GM21619 (cell line): ENCODE results near the gene NME4.

Experiments used
- ATAC-seq: cut with Tn5 transposase; IDR thresholded peaks from one replicate; pipeline ENCODE4 v1.9.1; 2021; ENCODE audit not compliant: unreplicated experiment

Gene NME4

DNA sequence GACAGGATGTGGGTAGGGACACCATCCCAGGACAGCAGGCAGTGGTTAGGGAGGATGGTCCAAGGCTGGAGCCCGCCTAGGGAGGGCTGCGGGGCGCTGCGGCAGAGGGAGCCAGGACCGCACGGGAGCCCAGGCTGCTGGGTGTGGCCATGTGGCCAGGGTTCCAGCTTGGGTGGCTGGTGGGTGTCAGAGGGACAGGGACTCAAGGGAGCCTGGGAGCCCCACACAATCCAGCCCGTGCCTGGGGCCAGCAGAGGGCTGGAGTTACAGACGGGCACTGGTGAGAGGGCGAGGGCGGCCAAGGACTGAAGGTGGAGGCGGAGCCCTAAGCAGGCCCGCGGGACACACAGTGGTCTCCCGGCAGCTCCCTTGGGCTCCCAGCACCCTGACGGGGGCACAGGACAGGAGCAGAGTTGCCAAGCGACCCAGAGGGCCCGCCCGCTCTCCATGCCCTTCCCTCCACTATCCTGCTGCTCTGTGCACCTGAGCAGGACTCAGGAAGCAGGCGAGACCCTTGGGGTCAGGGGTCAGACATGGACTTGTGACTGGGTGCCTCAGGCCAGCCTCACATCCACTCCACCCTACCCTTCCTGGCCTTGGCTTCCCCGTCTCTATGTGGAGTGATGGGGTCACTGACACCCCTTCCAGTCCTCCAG lies 33.8 kb upstream of the NME4 start:
- no peak for ATAC-seq

GRCh38 chr16:363766-364490 lies 33.1 kb upstream of the NME4 start:
- no peak for ATAC-seq

DNA sequence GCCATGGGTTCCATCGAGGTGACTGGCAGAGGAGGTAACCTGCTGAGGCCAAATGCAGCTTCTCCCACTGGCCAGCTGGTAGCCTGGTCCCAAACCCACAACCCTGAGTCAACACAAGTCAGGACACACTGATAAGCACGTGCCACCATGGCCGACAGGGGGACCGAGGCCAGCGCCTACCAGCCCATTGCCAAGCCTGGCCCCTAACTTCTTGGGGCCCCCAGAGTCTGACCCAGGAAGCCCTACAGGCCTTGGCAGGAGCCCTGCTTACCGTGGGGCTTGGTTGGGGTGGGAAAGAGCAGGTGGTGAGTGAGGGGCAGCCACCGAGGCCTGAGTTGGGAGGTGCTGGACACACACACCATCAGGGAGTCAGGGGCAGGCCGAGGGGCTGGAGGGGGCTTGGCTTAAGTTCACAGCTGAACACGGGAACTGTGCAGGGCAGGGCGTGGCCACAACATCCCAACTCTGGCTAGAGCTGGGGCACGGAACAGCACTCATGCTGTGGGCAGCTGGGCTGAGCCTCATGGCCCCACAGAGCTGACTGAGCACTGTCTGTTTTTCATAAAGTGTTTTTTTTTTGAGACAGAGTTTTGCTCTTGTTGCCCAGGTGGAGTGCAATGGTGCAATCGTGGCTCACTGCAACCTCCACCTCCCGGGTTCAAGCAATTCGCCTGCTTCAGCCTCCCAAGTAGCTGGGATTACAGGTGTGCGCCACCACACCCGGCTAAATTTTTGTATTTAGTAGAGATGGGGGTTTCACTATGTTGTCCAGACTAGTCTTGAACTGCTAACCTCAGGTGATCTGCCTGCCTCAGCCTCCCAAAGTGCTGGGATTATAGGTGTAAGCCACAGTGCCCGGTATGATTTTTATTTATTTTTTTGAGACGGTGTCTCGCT lies 32.2 kb upstream of the NME4 start:
- no peak for ATAC-seq

- ATAC-seq: no peak
These were observed 30.5 kb upstream of the NME4 start for GRCh38 chr16:366476-366875.

- no peak for ATAC-seq
These were observed 29.6 kb upstream of the NME4 start for GRCh38 chr16:367333-367903.

GRCh38 chr16:368388-369158 lies 28.4 kb upstream of the NME4 start:
- ATAC-seq: no peak

GRCh38 chr16:369275-369865 lies 27.6 kb upstream of the NME4 start:
- no peak for ATAC-seq

- ATAC-seq: no peak
These were observed 27.0 kb upstream of the NME4 start for GRCh38 chr16:369866-370436.

GRCh38 chr16:370443-370842 lies 26.6 kb upstream of the NME4 start, which contains the start of gene MRPL28:
Gene MRPL28 (minus strand): TSS chr16:370538. CDS start chr16:370218, 320 bp downstream.
- ATAC-seq: peak; percentile 84

DNA sequence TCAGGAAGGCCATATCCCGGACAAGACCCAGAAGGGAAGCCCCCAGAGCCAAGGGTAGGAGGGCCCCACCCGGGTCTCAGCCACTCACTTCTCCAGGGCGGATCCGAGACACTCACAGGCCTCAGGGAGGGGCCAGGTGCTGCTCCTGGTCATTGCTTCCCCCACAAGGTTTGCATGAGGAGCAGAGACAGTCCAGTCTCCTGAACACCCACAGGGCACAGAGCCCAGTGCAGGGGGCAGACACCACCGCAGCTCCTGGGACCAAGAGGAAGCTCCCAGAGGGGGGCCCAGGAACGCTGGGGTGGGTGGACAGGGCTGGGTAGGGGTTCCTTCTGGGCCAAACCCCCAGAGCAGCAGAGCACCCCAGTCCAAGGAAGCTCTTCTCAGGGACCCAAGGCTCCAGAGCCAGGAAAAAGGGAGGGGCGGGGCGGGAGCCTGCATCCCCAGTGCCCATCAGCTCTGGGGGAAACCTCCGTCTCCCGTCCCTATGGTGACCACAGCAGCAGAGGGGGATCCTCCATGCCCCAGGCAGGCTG lies 26.0 kb upstream of the NME4 start:
- no peak for ATAC-seq

DNA sequence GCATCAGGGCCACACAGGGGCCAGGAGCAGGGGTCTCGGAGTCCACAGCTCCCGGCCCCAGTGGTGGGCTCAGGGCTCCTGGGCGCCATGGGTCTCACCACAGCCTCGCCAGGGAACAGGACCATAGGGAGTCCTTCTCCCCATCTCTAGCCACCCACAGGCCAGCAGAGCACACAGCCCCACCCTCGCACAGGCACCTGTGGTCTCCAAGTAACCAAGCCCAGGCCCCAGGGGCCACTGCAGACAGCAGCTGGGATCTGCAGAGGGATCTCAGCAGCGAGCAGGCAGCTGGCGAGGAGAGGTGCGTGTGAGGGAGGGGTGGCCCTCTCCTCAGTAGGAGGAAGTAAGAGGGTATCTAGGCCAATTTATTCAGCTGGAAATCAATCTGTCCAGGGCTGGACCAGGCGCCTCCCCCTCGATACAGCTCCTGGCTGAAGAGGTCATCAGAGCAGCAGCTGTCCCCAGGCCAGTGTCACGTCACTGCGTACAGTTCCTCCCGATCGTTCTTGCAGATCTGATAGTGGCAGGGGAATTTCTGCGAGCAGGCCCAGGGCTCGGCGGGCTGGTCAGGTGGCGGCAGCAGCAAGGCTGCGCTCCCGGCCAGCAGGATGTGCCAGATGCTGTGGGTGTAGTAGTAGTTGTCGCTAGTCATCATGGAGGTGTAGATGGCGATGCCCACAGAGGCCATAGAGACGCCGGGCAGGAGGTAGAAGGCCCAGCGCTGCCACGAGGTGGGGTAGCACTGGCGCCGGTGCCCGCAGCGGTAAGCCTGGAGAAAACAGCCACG lies 25.3 kb upstream of the NME4 start:
- ATAC-seq: no peak

DNA sequence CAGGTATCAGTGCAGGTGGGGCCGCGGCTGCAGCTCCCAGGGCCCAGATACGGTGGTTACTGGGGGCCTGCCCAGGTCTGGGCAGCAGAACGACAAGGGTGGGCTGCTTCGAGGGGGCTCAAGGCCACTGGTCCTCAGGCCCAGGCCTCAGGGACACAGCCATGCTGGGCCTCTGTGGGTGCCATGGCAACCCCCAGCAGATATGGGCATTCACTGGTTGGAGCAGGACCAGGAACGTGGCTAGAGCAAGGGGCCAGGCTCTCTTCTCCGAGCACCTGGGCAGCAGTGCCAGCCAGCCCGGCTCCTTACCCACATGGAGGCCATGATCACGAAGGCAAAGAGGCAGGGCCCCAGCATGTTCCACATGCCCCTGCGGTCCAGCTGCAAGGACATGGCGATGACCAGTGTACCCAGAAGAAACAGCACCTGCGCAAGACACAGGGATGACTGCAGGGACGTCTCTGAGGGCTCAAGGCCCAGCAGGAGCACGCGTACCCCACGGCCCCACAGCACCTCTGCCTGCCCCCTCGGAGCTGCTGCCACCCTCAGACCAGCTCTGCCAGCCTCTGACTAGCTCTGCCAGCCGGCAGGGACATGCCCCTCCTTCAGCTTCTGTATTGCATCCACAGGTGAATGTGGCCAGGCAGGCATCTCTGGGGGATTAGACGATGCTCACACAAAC lies 24.6 kb upstream of the NME4 start:
- no peak for ATAC-seq

GRCh38 chr16:373020-373598 lies 23.9 kb upstream of the NME4 start:
- no peak for ATAC-seq

- no peak for ATAC-seq
These were observed 23.0 kb upstream of the NME4 start for GRCh38 chr16:373848-374615.

- no peak for ATAC-seq
These were observed 22.4 kb upstream of the NME4 start for GRCh38 chr16:374616-374926.

- no peak for ATAC-seq
These were observed 21.8 kb upstream of the NME4 start for GRCh38 chr16:375212-375611.
